ENCODE results near the gene ANAPC13. TPM values are rescaled to one million over a fixed set of nuclear protein-coding genes. Genes with fewer than 3 reads are reported as not detected.

ANAPC13 gene
- total RNA-seq, 2 experiments from 2014 or later, result 12.9 to 16.8 TPM

DNA sequence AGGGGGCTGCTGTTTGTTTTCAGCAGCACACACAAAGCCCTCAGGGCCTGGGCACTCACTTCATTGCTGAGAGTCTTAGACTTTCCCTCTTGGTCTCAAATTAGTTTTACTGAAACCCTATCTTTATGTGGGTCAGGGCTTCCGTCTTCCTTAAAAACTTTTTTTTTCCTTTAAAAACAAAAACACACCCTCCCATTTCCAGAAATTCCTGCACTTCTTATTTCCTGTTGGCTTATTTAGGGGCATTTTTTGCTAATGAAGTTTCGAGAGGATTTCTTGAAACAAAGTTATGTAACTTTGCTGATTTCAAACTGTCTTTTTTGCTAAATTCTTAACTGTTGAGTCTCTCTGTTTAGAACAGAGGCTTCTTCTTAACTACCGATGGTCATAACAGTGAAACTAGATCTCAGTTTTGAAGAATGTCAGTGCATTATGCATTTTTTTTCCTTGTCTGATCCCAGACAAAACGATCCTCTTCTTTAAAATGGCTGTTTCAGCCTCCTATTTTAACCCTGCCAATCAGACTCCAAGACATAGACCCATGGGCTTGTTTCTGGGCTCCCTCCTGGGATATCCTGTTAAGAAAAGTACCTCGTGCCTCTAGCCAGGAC, 23.3 kb downstream of the ANAPC13 start:
- intact Hi-C loops (cut with DNase I, micrococcal nuclease), result no loop called here
- CTCF ChIA-PET, result no interaction called here
- no peak for DNase-seq
- Histone ChIP-seq H3K4me3 (ENCODE audit: low read length) (no peak overlapping the region), H3K27me3 (ENCODE audit: control insufficient read depth in 1 of 2, insufficient read depth in 2 of 2, low read length in 2 of 2) (peaks cover 0 to 6% of the 10 kb centered on the region in 2 experiments), H3K36me3 (ENCODE audit: insufficient read depth, low read length) (no peaks in the 10 kb centered on the region), H3K27ac (ENCODE audit: low read depth in 1 of 2, low read length in 2 of 2) (no peak overlapping the region), H3K9me3 (ENCODE audit: control insufficient read depth in 1 of 2, insufficient read depth in 1 of 2, low read length in 2 of 2) (no peaks in the 10 kb centered on the region), H3K4me1 (ENCODE audit: insufficient read depth, low read length) (no peaks in the 10 kb centered on the region)
- no peaks in the 10 kb centered on the region for H3K36me3 Mint-ChIP-seq (ENCODE audit: low read depth)
- H3K9me3 Mint-ChIP-seq, result no peaks in the 10 kb centered on the region
- TF ChIP-seq, protein P1, sequence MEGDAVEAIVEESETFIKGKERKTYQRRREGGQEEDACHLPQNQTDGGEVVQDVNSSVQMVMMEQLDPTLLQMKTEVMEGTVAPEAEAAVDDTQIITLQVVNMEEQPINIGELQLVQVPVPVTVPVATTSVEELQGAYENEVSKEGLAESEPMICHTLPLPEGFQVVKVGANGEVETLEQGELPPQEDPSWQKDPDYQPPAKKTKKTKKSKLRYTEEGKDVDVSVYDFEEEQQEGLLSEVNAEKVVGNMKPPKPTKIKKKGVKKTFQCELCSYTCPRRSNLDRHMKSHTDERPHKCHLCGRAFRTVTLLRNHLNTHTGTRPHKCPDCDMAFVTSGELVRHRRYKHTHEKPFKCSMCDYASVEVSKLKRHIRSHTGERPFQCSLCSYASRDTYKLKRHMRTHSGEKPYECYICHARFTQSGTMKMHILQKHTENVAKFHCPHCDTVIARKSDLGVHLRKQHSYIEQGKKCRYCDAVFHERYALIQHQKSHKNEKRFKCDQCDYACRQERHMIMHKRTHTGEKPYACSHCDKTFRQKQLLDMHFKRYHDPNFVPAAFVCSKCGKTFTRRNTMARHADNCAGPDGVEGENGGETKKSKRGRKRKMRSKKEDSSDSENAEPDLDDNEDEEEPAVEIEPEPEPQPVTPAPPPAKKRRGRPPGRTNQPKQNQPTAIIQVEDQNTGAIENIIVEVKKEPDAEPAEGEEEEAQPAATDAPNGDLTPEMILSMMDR (IDR thresholded peaks at IDR 0.05), result no peak
- POLR2A ChIA-PET, result no interaction called here
- no peak for ATAC-seq (ENCODE audit: poor library complexity)
- peaks cover 17% of the 10 kb centered on the region for H3K27me3 Mint-ChIP-seq
- no peak overlapping the region for H3K4me3 Mint-ChIP-seq
- H3K4me1 Mint-ChIP-seq (ENCODE audit: low read depth), result no peaks in the 10 kb centered on the region
- H3K27ac Mint-ChIP-seq, result no peak overlapping the region

GRCh38 chr3:134460965-134461364, 24.8 kb downstream of the ANAPC13 start:
- ChIA-PET CTCF (no interaction called here), POLR2A (no interaction called here)
- Histone ChIP-seq H3K4me1 (ENCODE audit: insufficient read depth, low read length) (no peaks in the 10 kb centered on the region), H3K4me3 (ENCODE audit: low read length) (no peak overlapping the region), H3K9me3 (ENCODE audit: control insufficient read depth in 1 of 2, insufficient read depth in 1 of 2, low read length in 2 of 2) (no peaks in the 10 kb centered on the region), H3K27me3 (ENCODE audit: control insufficient read depth in 1 of 2, insufficient read depth in 2 of 2, low read length in 2 of 2) (peaks cover 0 to 12% of the 10 kb centered on the region in 2 experiments), H3K27ac (ENCODE audit: low read depth in 1 of 2, low read length in 2 of 2) (no peak overlapping the region), H3K36me3 (ENCODE audit: insufficient read depth, low read length) (no peaks in the 10 kb centered on the region)
- Mint-ChIP-seq H3K36me3 (ENCODE audit: low read depth) (no peaks in the 10 kb centered on the region), H3K27ac (no peak overlapping the region), H3K4me3 (no peak overlapping the region), H3K4me1 (ENCODE audit: low read depth) (no peaks in the 10 kb centered on the region), H3K9me3 (no peaks in the 10 kb centered on the region), H3K27me3 (peaks cover 24% of the 10 kb centered on the region)
- ATAC-seq (ENCODE audit: poor library complexity) (no peak), DNase-seq (no peak)
- intact Hi-C loops (cut with DNase I, micrococcal nuclease), result no loop called here
- TF ChIP-seq, protein P1 (IDR thresholded peaks at IDR 0.05), result no peak

DNA sequence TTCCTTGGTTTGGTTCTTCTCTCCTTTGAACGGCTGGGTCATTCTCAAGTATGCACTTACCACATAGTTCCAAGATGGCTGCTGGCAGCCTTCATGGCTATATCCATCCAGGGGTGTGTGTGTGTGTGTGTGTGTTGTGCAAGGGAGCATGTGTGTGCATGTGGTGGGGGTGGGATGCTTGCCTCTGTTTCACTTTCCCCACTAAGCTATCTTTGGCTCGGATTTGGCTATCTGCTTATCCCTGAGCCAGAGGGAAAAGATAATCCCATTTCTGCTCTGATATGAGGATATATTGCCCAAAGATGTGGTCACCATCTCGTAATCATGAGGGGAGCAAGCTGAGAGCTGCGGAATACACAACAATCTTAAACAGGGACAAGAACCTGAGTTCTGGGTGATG, 26.2 kb downstream of the ANAPC13 start:
- no peaks in the 10 kb centered on the region for H3K36me3 Mint-ChIP-seq (ENCODE audit: low read depth)
- POLR2A ChIA-PET, result no interaction called here
- peaks cover 0 to 16% of the 10 kb centered on the region in 2 experiments for H3K27me3 ChIP-seq (ENCODE audit: control insufficient read depth in 1 of 2, insufficient read depth in 2 of 2, low read length in 2 of 2)
- intact Hi-C loops (cut with DNase I, micrococcal nuclease), result no loop called here
- H3K4me1 Mint-ChIP-seq (ENCODE audit: low read depth), result no peaks in the 10 kb centered on the region
- TF ChIP-seq, protein P1 (IDR thresholded peaks at IDR 0.05), result no peak
- H3K9me3 ChIP-seq (ENCODE audit: control insufficient read depth in 1 of 2, insufficient read depth in 1 of 2, low read length in 2 of 2), result no peaks in the 10 kb centered on the region
- no peaks in the 10 kb centered on the region for H3K4me1 ChIP-seq (ENCODE audit: insufficient read depth, low read length)
- ATAC-seq (ENCODE audit: poor library complexity) (no peak), DNase-seq (no peak)
- H3K36me3 ChIP-seq (ENCODE audit: insufficient read depth, low read length), result no peaks in the 10 kb centered on the region
- CTCF ChIA-PET, result no interaction called here
- H3K4me3 ChIP-seq (ENCODE audit: low read length), result no peak overlapping the region
- no peaks in the 10 kb centered on the region for H3K9me3 Mint-ChIP-seq
- no peak overlapping the region for H3K27ac ChIP-seq (ENCODE audit: low read depth in 1 of 2, low read length in 2 of 2)
- H3K4me3 Mint-ChIP-seq, result no peak overlapping the region
- peaks cover 24% of the 10 kb centered on the region for H3K27me3 Mint-ChIP-seq
- no peak overlapping the region for H3K27ac Mint-ChIP-seq

All from CD4-positive, alpha-beta T cell (primary cell).